ENCODE data around the gene AFAP1L2.

Gene AFAP1L2

GRCh38 chr10:114246679-114247305 is 157.5 kb downstream of the AFAP1L2 start:
- no peak for DNase-seq (ENCODE audit: low read depth, low spot score)
- no peak for TF ChIP-seq CTCF (IDR thresholded peaks at IDR 0.05; ENCODE audit: low read depth, low read length)
- no peak overlapping the region for H3K4me3 ChIP-seq (ENCODE audit: low read depth, low read length)
- in situ Hi-C loops (cut with HindIII; ENCODE audit: low sequenced_read_pairs), result no loop called here

GRCh38 chr10:114245121-114245791 is 159.0 kb downstream of the AFAP1L2 start:
- no peak for DNase-seq (ENCODE audit: low read depth, low spot score)
- in situ Hi-C loops (cut with HindIII; ENCODE audit: low sequenced_read_pairs), result no loop called here
- no peak for TF ChIP-seq CTCF (IDR thresholded peaks at IDR 0.05; ENCODE audit: low read depth, low read length)
- H3K4me3 ChIP-seq (ENCODE audit: low read depth, low read length), result no peak overlapping the region

Data from astrocyte of the spinal cord (primary cell).